HG03108 (cell line): Measurements from ENCODE around the gene PDE4A.
"Not testable (repeated sequence)": the region's sequence is repeated elsewhere in the genome, so short reads cannot be mapped to it uniquely, and the experiment has no call there.

Experiments used
- ATAC-seq: cut with Tn5 transposase; IDR thresholded peaks from one replicate; pipeline ENCODE4 v1.9.1; 2021; ENCODE audit warnings: moderate library complexity; ENCODE audit not compliant: unreplicated experiment

The PDE4A gene

GRCh38 chr19:10461047-10461949, 41.0 kb downstream of the PDE4A start:
- ATAC-seq, result peak; percentile 75

GRCh38 chr19:10462042-10462441, 41.7 kb downstream of the PDE4A start:
- not testable (repeated sequence) for ATAC-seq

- no peak for ATAC-seq
These were observed 42.2 kb downstream of the PDE4A start for GRCh38 chr19:10462557-10462956.

- ATAC-seq, result no peak
These were observed 44.1 kb downstream of the PDE4A start for GRCh38 chr19:10464456-10464855.

GRCh38 chr19:10467104-10467706, 46.9 kb downstream of the PDE4A start:
- no peak for ATAC-seq

- ATAC-seq, result no peak
These were observed 47.8 kb downstream of the PDE4A start for GRCh38 chr19:10468133-10468532.

- no peak for ATAC-seq
These were observed 51.6 kb downstream of the PDE4A start for GRCh38 chr19:10471909-10472308.

- ATAC-seq, result no peak
These were observed 52.9 kb downstream of the PDE4A start for GRCh38 chr19:10473192-10473591.

GRCh38 chr19:10474962-10475451, 54.7 kb downstream of the PDE4A start:
- no peak for ATAC-seq

GRCh38 chr19:10478476-10478875, 58.1 kb downstream of the PDE4A start:
- ATAC-seq, result no peak

- no peak for ATAC-seq
These were observed 58.6 kb downstream of the PDE4A start for GRCh38 chr19:10478903-10479384.

- no peak for ATAC-seq
These were observed 66.2 kb downstream of the PDE4A start for GRCh38 chr19:10486551-10486950.

- no peak for ATAC-seq
These were observed 71.2 kb downstream of the PDE4A start for GRCh38 chr19:10491472-10492047.

GRCh38 chr19:10497371-10497770, 77.0 kb downstream of the PDE4A start:
- no peak for ATAC-seq

GRCh38 chr19:10499550-10500246, 79.4 kb downstream of the PDE4A start:
- no peak for ATAC-seq

- no peak for ATAC-seq
These were observed 79.9 kb downstream of the PDE4A start for GRCh38 chr19:10500247-10500592.

GRCh38 chr19:10501971-10502523, 81.7 kb downstream of the PDE4A start:
- ATAC-seq, result peak; percentile 37

GRCh38 chr19:10502524-10503001, 82.2 kb downstream of the PDE4A start:
- peak; percentile 84 for ATAC-seq

- ATAC-seq, result peak; percentile 22
These were observed 82.9 kb downstream of the PDE4A start, which contains the start of gene KEAP1 for GRCh38 chr19:10503002-10503789. Gene KEAP1 (minus strand): TSS chr19:10503356. CDS start chr19:10500033, 3,323 bp downstream.
